ENCODE results near the gene TMEM178B.

TMEM178B gene

GRCh38 chr7:141513720-141514119, 439.9 kb downstream of the TMEM178B start:
- no peak for DNase-seq (ENCODE audit: low read depth)
- TF ChIP-seq CTCF (conservative IDR thresholded peaks at IDR 0.05; ENCODE audit: low read depth, low read length), result no peak
- no peak overlapping the region for H3K4me3 ChIP-seq (ENCODE audit: low read depth, low read length)

GRCh38 chr7:141515941-141516340, 442.1 kb downstream of the TMEM178B start:
- no peak overlapping the region for H3K4me3 ChIP-seq (ENCODE audit: low read depth, low read length)
- TF ChIP-seq CTCF (conservative IDR thresholded peaks at IDR 0.05; ENCODE audit: low read depth, low read length), result no peak
- DNase-seq (ENCODE audit: low read depth), result no peak

- DNase-seq (ENCODE audit: low read depth), result no peak
- TF ChIP-seq CTCF (conservative IDR thresholded peaks at IDR 0.05; ENCODE audit: low read depth, low read length), result no peak
- H3K4me3 ChIP-seq (ENCODE audit: low read depth, low read length), result no peak overlapping the region
Measured at GRCh38 chr7:141519623-141520022, 445.8 kb downstream of the TMEM178B start.

GRCh38 chr7:141522657-141523342, 448.9 kb downstream of the TMEM178B start:
- H3K4me3 ChIP-seq (ENCODE audit: low read depth, low read length), result no peak overlapping the region
- TF ChIP-seq CTCF (conservative IDR thresholded peaks at IDR 0.05; ENCODE audit: low read depth, low read length), result no peak
- no peak for DNase-seq (ENCODE audit: low read depth)

GRCh38 chr7:141525973-141526514, 452.2 kb downstream of the TMEM178B start:
- TF ChIP-seq CTCF (conservative IDR thresholded peaks at IDR 0.05; ENCODE audit: low read depth, low read length), result no peak
- no peak overlapping the region for H3K4me3 ChIP-seq (ENCODE audit: low read depth, low read length)
- DNase-seq (ENCODE audit: low read depth), result no peak

GRCh38 chr7:141527076-141527475, 453.2 kb downstream of the TMEM178B start:
- no peak for DNase-seq (ENCODE audit: low read depth)
- H3K4me3 ChIP-seq (ENCODE audit: low read depth, low read length), result no peak overlapping the region
- no peak for TF ChIP-seq CTCF (conservative IDR thresholded peaks at IDR 0.05; ENCODE audit: low read depth, low read length)

- TF ChIP-seq CTCF (conservative IDR thresholded peaks at IDR 0.05; ENCODE audit: low read depth, low read length), result no peak
- no peak overlapping the region for H3K4me3 ChIP-seq (ENCODE audit: low read depth, low read length)
- no peak for DNase-seq (ENCODE audit: low read depth)
Measured at GRCh38 chr7:141528399-141528798, 454.5 kb downstream of the TMEM178B start.

Data from choroid plexus epithelial cell (primary cell).